Measurements from ENCODE around the gene PIAS4.

Gene PIAS4

GRCh38 chr19:4023600-4024398, 16.3 kb downstream of the PIAS4 start:
- DNase-seq (ENCODE audit: low read depth in 2 of 2, low spot score in 1 of 2), result no peak

GRCh38 chr19:4025317-4025716, 17.8 kb downstream of the PIAS4 start:
- no peak for DNase-seq (ENCODE audit: low read depth in 2 of 2, low spot score in 1 of 2)

- DNase-seq (ENCODE audit: low read depth in 2 of 2, low spot score in 1 of 2), result no peak
These were observed 19.6 kb downstream of the PIAS4 start for GRCh38 chr19:4027146-4027545.

GRCh38 chr19:4028334-4029246, 21.1 kb downstream of the PIAS4 start:
- DNase-seq (ENCODE audit: low read depth in 2 of 2, low spot score in 1 of 2), result no peak

- DNase-seq (ENCODE audit: low read depth in 2 of 2, low spot score in 1 of 2), result no peak
These were observed 21.7 kb downstream of the PIAS4 start for GRCh38 chr19:4029247-4029614.

- DNase-seq (ENCODE audit: low read depth in 2 of 2, low spot score in 1 of 2), result no peak
These were observed 23.0 kb downstream of the PIAS4 start for GRCh38 chr19:4030552-4030951.

GRCh38 chr19:4030981-4031380, 23.4 kb downstream of the PIAS4 start:
- no peak for DNase-seq (ENCODE audit: low read depth in 2 of 2, low spot score in 1 of 2)

GRCh38 chr19:4031420-4031819, 23.9 kb downstream of the PIAS4 start:
- DNase-seq (ENCODE audit: low read depth in 2 of 2, low spot score in 1 of 2), result no peak

- DNase-seq (ENCODE audit: low read depth in 2 of 2, low spot score in 1 of 2), result no peak
These were observed 24.9 kb downstream of the PIAS4 start for GRCh38 chr19:4032436-4032835.

GRCh38 chr19:4033028-4033956, 25.8 kb downstream of the PIAS4 start:
- DNase-seq (ENCODE audit: low read depth in 2 of 2, low spot score in 1 of 2), result no peak

GRCh38 chr19:4034048-4035017, 26.8 kb downstream of the PIAS4 start:
- no peak for DNase-seq (ENCODE audit: low read depth in 2 of 2, low spot score in 1 of 2)

GRCh38 chr19:4035018-4035566, 27.6 kb downstream of the PIAS4 start:
- DNase-seq (ENCODE audit: low read depth in 2 of 2, low spot score in 1 of 2), result no peak

- no peak for DNase-seq (ENCODE audit: low read depth in 2 of 2, low spot score in 1 of 2)
These were observed 28.0 kb downstream of the PIAS4 start for GRCh38 chr19:4035582-4035981.

GRCh38 chr19:4036576-4037300, 29.2 kb downstream of the PIAS4 start:
- DNase-seq (ENCODE audit: low read depth in 2 of 2, low spot score in 1 of 2), result no peak

- DNase-seq (ENCODE audit: low read depth in 2 of 2, low spot score in 1 of 2), result no peak
These were observed 29.9 kb downstream of the PIAS4 start for GRCh38 chr19:4037301-4037949.

- DNase-seq (ENCODE audit: low read depth in 2 of 2, low spot score in 1 of 2), result no peak
These were observed 30.5 kb downstream of the PIAS4 start for GRCh38 chr19:4038057-4038456.

- no peak for DNase-seq (ENCODE audit: low read depth in 2 of 2, low spot score in 1 of 2)
These were observed 31.3 kb downstream of the PIAS4 start for GRCh38 chr19:4038661-4039423.

Data from stimulated activated CD8-positive, alpha-beta memory T cell treated with anti-CD3 and anti-CD28 coated beads, Interleukin-4, amount 100 ng/mL, for 1 hour (primary cell).